Lung (tissue), 12 donors: Measurements from ENCODE around the gene RFESD. TPM values are rescaled to one million over a fixed set of nuclear protein-coding genes. Genes with fewer than 3 reads are reported as not detected.
"Not testable (repeated sequence)": the region's sequence is repeated elsewhere in the genome, so short reads cannot be mapped to it uniquely, and the experiment has no call there.

Experiments used
- ATAC-seq: fragments of 200-7000 bp; cut with Tn5 transposase; one replicate; pipeline ENCODE4 v1.9.1; 2020; ENCODE audit warnings: moderate number of reproducible peaks; ENCODE audit not compliant: insufficient read depth, low FRiP score
- DNase-seq, 3 donors: peaks; one replicate each; pipeline ENCODE4 v3.0.0-alpha.2; 2013 to 2017
- H3K27ac ChIP-seq, 2 donors: one replicate each; pipeline ENCODE4 v1.5.1; 2013; ENCODE audit warnings: mild to moderate bottlenecking in 2 of 2, moderate library complexity in 2 of 2, control low read depth in 1 of 2, inconsistent platforms in 1 of 2, low read depth in 1 of 2, low read length in 1 of 2
- H3K27me3 ChIP-seq, 3 donors: one replicate each; pipeline ENCODE4 v1.5.1; 2013; ENCODE audit warnings: low read length in 2 of 3; ENCODE audit not compliant: control insufficient read depth in 3 of 3, insufficient read depth in 3 of 3
- H3K36me3 ChIP-seq, 4 donors: one replicate each; pipeline ENCODE4 v1.5.1; 2013; ENCODE audit warnings: low read length in 4 of 4, mild to moderate bottlenecking in 1 of 4, moderate library complexity in 1 of 4; ENCODE audit not compliant: control insufficient read depth in 4 of 4, insufficient read depth in 4 of 4
- H3K4me1 ChIP-seq, 5 donors: one replicate each; pipeline ENCODE4 v1.5.1; 2013; ENCODE audit warnings: low read length in 5 of 5, mild to moderate bottlenecking in 2 of 5, moderate library complexity in 1 of 5; ENCODE audit not compliant: control insufficient read depth in 5 of 5, insufficient read depth in 5 of 5
- H3K4me3 ChIP-seq: one replicate; pipeline ENCODE4 v1.5.1; 2013; ENCODE audit warnings: mild to moderate bottlenecking, control low read depth, moderate library complexity
- H3K9ac ChIP-seq, 2 donors: one replicate each; pipeline ENCODE4 v1.5.1; 2013; ENCODE audit warnings: low read length in 2 of 2, control low read depth in 1 of 2; ENCODE audit not compliant: insufficient read depth in 1 of 2
- H3K9me3 ChIP-seq, 4 donors: one replicate each; pipeline ENCODE4 v1.5.1; 2013; ENCODE audit warnings: low read length in 3 of 4, mild to moderate bottlenecking in 1 of 4, moderate library complexity in 1 of 4; ENCODE audit not compliant: control insufficient read depth in 4 of 4, insufficient read depth in 3 of 4
- CTCF ChIP-seq: IDR thresholded peaks from 2 replicates; pipeline ENCODE4 v1.5.1; 2012; ENCODE audit warnings: mild to moderate bottlenecking; ENCODE audit errors: control extremely low read depth, extremely low read depth
- WGBS, 2 donors: extraction: QIAGEN DNeasy Blood & Tissue Kit; methylation state at CpG; one replicate each; pipeline ENCODE4 v1.1.7; 2013; 5-methylcytosine and 5-hydroxymethylcytosine counted together
- polyA plus RNA-seq, 2 donors: library from polyadenylated mRNA; stranded (reverse); fragments of 200-250 nt; gene quantifications; one replicate each; pipeline ENCODE4 v1.2.1, GENCODE V29; 2013
- total RNA-seq, 2 donors: library from RNA; depleted of rRNA in 1 of 2; stranded (reverse); fragments of >200 nt in 1 of 2; gene quantifications; one replicate each; pipeline ENCODE4 v1.2.1, GENCODE V29; 2014 to 2021
- donor health status: control.
- donor health status: control.
- donor health status: Bipolar disorder and iron deficiency.
- donor health status: healthy.
- donor health status: DM: yes; HTN: yes; CAD: no.

Gene RFESD
- total and polyA plus RNA-seq, 4 donors, result 2.6 to 6.4 (median 3.6) TPM

GRCh38 chr5:95630394-95630917 lies 16.1 kb upstream of the RFESD start:
- Histone ChIP-seq H3K36me3 (no peaks in the 10 kb centered on the region), H3K27ac (no peak overlapping the region), H3K27me3 (no peaks in the 10 kb centered on the region), H3K9me3 (no peaks in the 10 kb centered on the region), H3K9ac (no peak overlapping the region), H3K4me1 (no peaks in the 10 kb centered on the region), H3K4me3 (no peak overlapping the region)
- no peak for TF ChIP-seq CTCF
- WGBS, 2 donors, result 88 to 89% methylated on average over 5 of the region's 5 CpGs
- DNase-seq (no peak), ATAC-seq (no peak)

GRCh38 chr5:95631255-95631958 lies 15.2 kb upstream of the RFESD start:
- ATAC-seq (no peak), DNase-seq (peak in 1 of 3 donors; percentile 24)
- TF ChIP-seq CTCF, result no peak
- Histone ChIP-seq H3K36me3 (no peaks in the 10 kb centered on the region), H3K9me3 (no peaks in the 10 kb centered on the region), H3K27me3 (no peaks in the 10 kb centered on the region), H3K4me1 (no peaks in the 10 kb centered on the region), H3K9ac (no peak overlapping the region), H3K27ac (no peak overlapping the region), H3K4me3 (no peak overlapping the region)
- 73 to 85% methylated on average over 2 of the region's 2 CpGs for WGBS, 2 donors

GRCh38 chr5:95631991-95632675 lies 14.4 kb upstream of the RFESD start:
- H3K9me3 ChIP-seq, result no peaks in the 10 kb centered on the region
- H3K4me1 ChIP-seq, result no peaks in the 10 kb centered on the region
- 72 to 82% methylated on average over 4 of the region's 4 CpGs for WGBS, 2 donors
- H3K27me3 ChIP-seq, result no peaks in the 10 kb centered on the region
- ATAC-seq (peak; percentile 77), DNase-seq (no peak)
- H3K4me3 ChIP-seq, result no peak overlapping the region
- H3K36me3 ChIP-seq, result no peaks in the 10 kb centered on the region
- no peak overlapping the region for H3K27ac ChIP-seq
- H3K9ac ChIP-seq, result no peak overlapping the region
- TF ChIP-seq CTCF, result no peak

GRCh38 chr5:95632942-95633341 lies 13.6 kb upstream of the RFESD start:
- H3K4me1 ChIP-seq, H3K9ac ChIP-seq, H3K36me3 ChIP-seq, H3K27ac ChIP-seq, H3K9me3 ChIP-seq, H3K27me3 ChIP-seq, H3K4me3 ChIP-seq, DNase-seq, ATAC-seq: not testable (repeated sequence)
- WGBS, 2 donors, result 96% methylated on average over 2 of the region's 2 CpGs
